ENCODE data around the gene CTTNBP2. TPM values are rescaled to one million over a fixed set of nuclear protein-coding genes. Genes with fewer than 3 reads are reported as not detected.

The CTTNBP2 gene
- total RNA-seq, 2 experiments from 2014 or later = not detected

- H3K27ac Mint-ChIP-seq = no peak overlapping the region
- ChIA-PET CTCF (no interaction called here), POLR2A (no interaction called here)
- H3K4me1 Mint-ChIP-seq = no peaks in the 10 kb centered on the region
- H3K36me3 Mint-ChIP-seq (ENCODE audit: low read depth) = no peaks in the 10 kb centered on the region
- no peaks in the 10 kb centered on the region for H3K9me3 Mint-ChIP-seq
- H3K27me3 Mint-ChIP-seq = peaks cover 2% of the 10 kb centered on the region
- no peak for DNase-seq
- no peak overlapping the region for H3K4me3 Mint-ChIP-seq
These were observed 90.5 kb downstream of the CTTNBP2 start for GRCh38 chr7:117782761-117783160.

GRCh38 chr7:117781707-117782106 lies 91.5 kb downstream of the CTTNBP2 start:
- H3K4me3 Mint-ChIP-seq = no peak overlapping the region
- no peak for DNase-seq
- no peak overlapping the region for H3K27ac Mint-ChIP-seq
- CTCF ChIA-PET = interaction anchor here (1.0 kb wide), 1 partner anchor 26 kb away, joined by 3 read pairs; no protein-coding TSS in a partner anchor
- H3K27me3 Mint-ChIP-seq = no peaks in the 10 kb centered on the region
- no peaks in the 10 kb centered on the region for H3K4me1 Mint-ChIP-seq
- H3K36me3 Mint-ChIP-seq (ENCODE audit: low read depth) = no peaks in the 10 kb centered on the region
- POLR2A ChIA-PET = no interaction called here
- no peaks in the 10 kb centered on the region for H3K9me3 Mint-ChIP-seq

- CTCF ChIA-PET = interaction anchor here (0.6 to 1.0 kb wide), 2 partner anchors 25 to 732 kb away, joined by 3 to 5 read pairs; no protein-coding TSS in a partner anchor
- H3K36me3 Mint-ChIP-seq (ENCODE audit: low read depth) = no peaks in the 10 kb centered on the region
- H3K4me1 Mint-ChIP-seq = no peaks in the 10 kb centered on the region
- DNase-seq = no peak
- POLR2A ChIA-PET = no interaction called here
- H3K9me3 Mint-ChIP-seq = no peaks in the 10 kb centered on the region
- no peaks in the 10 kb centered on the region for H3K27me3 Mint-ChIP-seq
- no peak overlapping the region for H3K27ac Mint-ChIP-seq
- no peak overlapping the region for H3K4me3 Mint-ChIP-seq
These were observed 92.4 kb downstream of the CTTNBP2 start for GRCh38 chr7:117780832-117781231.

DNA sequence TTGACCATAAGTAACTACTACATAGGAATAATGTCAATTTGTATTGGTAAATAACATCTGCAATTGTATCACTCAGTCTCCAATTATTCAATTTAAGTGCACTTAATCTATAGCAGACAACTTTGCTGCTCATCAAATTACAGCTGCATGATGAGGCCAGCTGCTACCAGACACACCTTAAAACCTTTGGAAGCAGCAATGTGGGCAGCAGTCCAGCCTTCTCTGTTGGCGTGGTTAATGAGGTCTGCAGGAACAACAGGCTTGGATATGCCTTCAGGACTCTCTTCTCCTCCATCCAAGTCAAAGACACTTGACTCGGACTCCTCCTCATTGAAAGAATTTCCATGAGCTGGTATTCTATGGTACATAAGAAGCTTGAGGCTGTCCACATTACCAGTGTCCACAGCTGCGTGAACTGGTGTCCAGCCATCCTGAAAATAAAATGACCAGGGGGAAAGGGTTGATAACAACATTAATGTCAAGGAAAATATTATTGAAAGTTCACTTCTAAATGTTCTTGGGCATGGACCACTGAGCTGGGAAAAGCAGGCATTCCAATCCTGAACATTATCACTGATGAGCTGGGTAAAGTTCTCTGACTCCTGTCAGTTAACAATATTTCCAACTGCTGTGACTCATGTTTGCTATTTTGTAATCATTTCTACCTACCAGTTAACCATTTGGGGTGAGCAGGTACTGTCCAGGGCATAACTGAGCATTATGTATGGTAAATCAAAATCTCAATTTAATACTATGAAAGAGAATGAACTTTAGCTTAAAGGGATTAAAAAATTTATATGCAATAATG lies 95.7 kb downstream of the CTTNBP2 start:
- Mint-ChIP-seq H3K36me3 (ENCODE audit: low read depth) (no peaks in the 10 kb centered on the region), H3K4me3 (no peak overlapping the region), H3K4me1 (no peaks in the 10 kb centered on the region), H3K27ac (no peak overlapping the region), H3K27me3 (no peaks in the 10 kb centered on the region), H3K9me3 (no peaks in the 10 kb centered on the region)
- CTCF ChIA-PET = no interaction called here
- POLR2A ChIA-PET = no interaction called here
- DNase-seq = no peak

GRCh38 chr7:117776224-117776623 lies 97.0 kb downstream of the CTTNBP2 start:
- Mint-ChIP-seq H3K9me3 (no peaks in the 10 kb centered on the region), H3K4me1 (no peaks in the 10 kb centered on the region)

DNA sequence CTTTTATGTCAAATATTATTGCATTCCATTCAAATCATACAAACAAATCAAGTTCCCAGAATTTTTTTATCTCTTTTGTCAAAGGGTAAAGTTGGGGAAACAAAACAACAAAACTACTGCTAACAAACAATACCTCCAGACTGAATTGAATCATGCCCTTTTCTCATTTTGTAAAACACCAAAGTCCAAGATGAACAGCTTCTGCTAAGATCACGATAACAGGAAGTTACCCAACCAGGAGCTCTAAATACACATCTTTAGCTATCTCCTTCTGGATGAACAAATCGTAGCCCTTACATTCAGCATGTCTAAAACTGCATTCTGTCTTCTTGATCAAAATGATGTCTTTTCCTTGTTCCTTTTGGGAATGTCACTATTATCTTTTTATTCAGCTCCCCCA lies 97.4 kb downstream of the CTTNBP2 start:
- Mint-ChIP-seq H3K4me1 (no peaks in the 10 kb centered on the region), H3K9me3 (no peaks in the 10 kb centered on the region), H3K27me3 (no peaks in the 10 kb centered on the region), H3K4me3 (no peak overlapping the region), H3K27ac (no peak overlapping the region), H3K36me3 (ENCODE audit: low read depth) (no peaks in the 10 kb centered on the region)
- ChIA-PET POLR2A (no interaction called here), CTCF (no interaction called here)
- DNase-seq = no peak

More at GRCh38 chr7:117776224-117776623, 97.0 kb downstream of the CTTNBP2 start:
- no peak for DNase-seq
- Mint-ChIP-seq H3K4me3 (no peak overlapping the region), H3K36me3 (ENCODE audit: low read depth) (no peaks in the 10 kb centered on the region), H3K27me3 (no peaks in the 10 kb centered on the region), H3K27ac (no peak overlapping the region)
- CTCF ChIA-PET = no interaction called here
- POLR2A ChIA-PET = no interaction called here

DNA sequence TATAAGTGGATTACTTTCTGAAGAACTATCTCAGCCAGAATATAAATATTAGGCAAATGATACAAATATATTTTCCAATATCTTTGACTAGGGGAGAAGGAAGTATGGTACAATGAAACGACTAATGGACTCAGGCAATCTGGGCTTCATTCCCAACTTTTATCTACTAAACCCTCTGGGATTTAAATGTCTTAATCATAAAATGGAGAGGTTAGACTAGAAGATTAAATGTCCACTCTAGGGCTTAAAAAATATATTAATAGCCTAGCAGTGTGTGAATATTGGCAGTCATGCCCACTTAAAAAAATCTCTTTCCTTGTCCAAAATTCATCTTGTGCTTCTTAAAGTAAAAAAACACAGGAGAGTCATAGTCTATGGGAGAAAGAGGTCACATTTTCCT lies 98.3 kb downstream of the CTTNBP2 start:
- Mint-ChIP-seq H3K9me3 (no peaks in the 10 kb centered on the region), H3K4me3 (no peak overlapping the region), H3K27ac (no peak overlapping the region), H3K36me3 (ENCODE audit: low read depth) (no peaks in the 10 kb centered on the region), H3K27me3 (no peaks in the 10 kb centered on the region), H3K4me1 (no peaks in the 10 kb centered on the region)
- ChIA-PET CTCF (interaction anchor here (1.1 kb wide), 1 partner anchor 38 kb away, joined by 4 read pairs; no protein-coding TSS in a partner anchor), POLR2A (no interaction called here)
- no peak for DNase-seq

DNA sequence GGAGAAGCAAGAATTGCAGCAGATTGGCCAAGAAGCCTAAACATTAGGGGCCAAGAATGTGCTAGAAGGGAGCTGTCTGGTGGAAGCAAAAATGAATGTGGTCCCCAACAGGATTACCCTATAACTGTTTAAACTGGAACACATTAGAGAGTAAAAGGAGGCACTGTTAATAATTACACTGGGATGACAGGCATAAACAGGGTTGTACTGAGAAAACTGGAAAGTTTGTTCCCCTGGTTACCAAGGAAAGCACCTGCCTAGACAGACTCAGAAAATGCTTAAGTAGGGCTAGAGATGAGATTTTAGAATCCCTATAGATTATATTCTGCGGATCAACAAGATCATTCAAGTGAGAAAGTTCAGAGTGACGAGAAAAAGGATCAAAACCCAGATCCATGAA lies 100.8 kb downstream of the CTTNBP2 start:
- ChIA-PET CTCF (no interaction called here), POLR2A (no interaction called here)
- no peak for DNase-seq
- H3K4me3 Mint-ChIP-seq = no peak overlapping the region
- no peaks in the 10 kb centered on the region for H3K36me3 Mint-ChIP-seq (ENCODE audit: low read depth)
- no peaks in the 10 kb centered on the region for H3K9me3 Mint-ChIP-seq
- H3K27me3 Mint-ChIP-seq = no peaks in the 10 kb centered on the region
- no peaks in the 10 kb centered on the region for H3K4me1 Mint-ChIP-seq
- no peak overlapping the region for H3K27ac Mint-ChIP-seq

- Mint-ChIP-seq H3K4me3 (no peak overlapping the region), H3K27me3 (no peaks in the 10 kb centered on the region), H3K9me3 (no peaks in the 10 kb centered on the region), H3K36me3 (ENCODE audit: low read depth) (no peaks in the 10 kb centered on the region), H3K4me1 (no peaks in the 10 kb centered on the region), H3K27ac (no peak overlapping the region)
- CTCF ChIA-PET = no interaction called here
- POLR2A ChIA-PET = no interaction called here
- DNase-seq = no peak
These were observed 101.5 kb downstream of the CTTNBP2 start for GRCh38 chr7:117771756-117772155.

GRCh38 chr7:117769085-117769484 lies 104.2 kb downstream of the CTTNBP2 start:
- Mint-ChIP-seq H3K36me3 (ENCODE audit: low read depth) (no peaks in the 10 kb centered on the region), H3K4me1 (no peaks in the 10 kb centered on the region), H3K9me3 (no peaks in the 10 kb centered on the region), H3K4me3 (no peak overlapping the region), H3K27ac (no peak overlapping the region), H3K27me3 (no peaks in the 10 kb centered on the region)
- POLR2A ChIA-PET = interaction anchor here (0.6 kb wide), 1 partner anchor 498 kb away, joined by 4 read pairs; no protein-coding TSS in a partner anchor
- CTCF ChIA-PET = no interaction called here
- DNase-seq = no peak

- H3K9me3 Mint-ChIP-seq = no peaks in the 10 kb centered on the region
- CTCF ChIA-PET = no interaction called here
- POLR2A ChIA-PET = no interaction called here
- DNase-seq = no peak
- no peaks in the 10 kb centered on the region for H3K4me1 Mint-ChIP-seq
- H3K27ac Mint-ChIP-seq = no peak overlapping the region
- H3K27me3 Mint-ChIP-seq = no peaks in the 10 kb centered on the region
- H3K36me3 Mint-ChIP-seq (ENCODE audit: low read depth) = no peaks in the 10 kb centered on the region
- no peak overlapping the region for H3K4me3 Mint-ChIP-seq
These were observed 105.3 kb downstream of the CTTNBP2 start for GRCh38 chr7:117767951-117768350.

DNA sequence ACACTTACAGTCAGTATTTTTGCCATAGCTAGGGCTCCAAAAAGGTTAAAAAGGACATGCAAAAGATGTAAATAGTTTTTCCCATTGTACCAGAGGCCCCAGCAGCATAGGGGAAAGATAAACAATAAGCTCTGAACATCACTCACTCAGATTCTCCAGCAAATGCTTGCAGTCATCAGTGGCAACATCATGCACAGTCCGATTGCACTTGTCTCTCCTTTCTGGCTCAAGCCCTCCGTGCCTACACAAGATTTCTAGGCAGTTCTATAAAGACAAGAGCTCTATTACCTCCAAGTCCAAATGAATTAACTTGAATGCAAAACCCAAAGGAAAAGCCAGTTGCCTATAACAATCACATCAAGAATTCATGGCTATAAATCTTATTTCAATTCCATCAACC lies 106.3 kb downstream of the CTTNBP2 start:
- no peaks in the 10 kb centered on the region for H3K9me3 Mint-ChIP-seq
- H3K27ac Mint-ChIP-seq = no peak overlapping the region
- H3K27me3 Mint-ChIP-seq = no peaks in the 10 kb centered on the region
- H3K36me3 Mint-ChIP-seq (ENCODE audit: low read depth) = no peaks in the 10 kb centered on the region
- CTCF ChIA-PET = no interaction called here
- H3K4me3 Mint-ChIP-seq = no peak overlapping the region
- DNase-seq = no peak
- H3K4me1 Mint-ChIP-seq = no peaks in the 10 kb centered on the region
- POLR2A ChIA-PET = no interaction called here

DNA sequence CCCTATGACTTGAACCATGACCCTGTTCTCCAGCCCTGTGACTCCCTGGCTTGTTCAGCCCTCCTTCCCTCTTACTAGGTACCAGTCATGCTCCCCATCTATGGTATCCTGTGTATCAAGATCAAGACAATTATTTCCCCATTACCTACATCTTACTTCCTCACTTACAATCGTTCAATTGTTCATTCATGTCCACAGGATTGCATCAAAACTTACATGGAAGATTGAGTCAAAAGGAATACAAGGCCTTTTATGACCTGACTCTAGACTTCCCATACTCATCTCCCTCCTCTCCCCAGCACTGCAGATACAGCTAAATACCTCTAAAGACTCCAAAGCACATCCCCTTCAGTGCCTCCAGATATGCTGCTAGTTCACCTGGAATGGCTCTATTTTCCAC lies 109.2 kb downstream of the CTTNBP2 start:
- POLR2A ChIA-PET = no interaction called here
- no peaks in the 10 kb centered on the region for H3K9me3 Mint-ChIP-seq
- H3K4me3 Mint-ChIP-seq = no peak overlapping the region
- CTCF ChIA-PET = no interaction called here
- no peaks in the 10 kb centered on the region for H3K27me3 Mint-ChIP-seq
- no peak for DNase-seq
- no peak overlapping the region for H3K27ac Mint-ChIP-seq
- no peaks in the 10 kb centered on the region for H3K4me1 Mint-ChIP-seq
- no peaks in the 10 kb centered on the region for H3K36me3 Mint-ChIP-seq (ENCODE audit: low read depth)

DNA sequence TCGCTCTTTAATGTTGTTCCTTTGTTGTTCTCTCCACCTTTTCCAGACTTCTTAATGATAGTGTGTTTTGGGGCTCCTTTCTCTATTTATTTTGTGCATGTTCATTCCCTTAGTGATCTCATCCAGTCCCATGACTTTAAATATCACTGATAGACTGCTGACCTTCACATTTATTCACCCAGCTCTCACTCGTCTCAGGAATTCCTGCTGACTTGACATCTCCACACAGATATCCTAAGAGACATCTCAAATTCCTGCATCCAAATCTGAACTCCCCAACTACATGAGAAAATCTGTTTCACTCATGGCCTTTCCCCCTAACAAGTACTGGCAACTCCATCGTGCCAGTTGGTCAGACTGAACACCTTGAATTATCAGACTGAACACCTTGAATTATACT lies 111.2 kb downstream of the CTTNBP2 start:
- Mint-ChIP-seq H3K36me3 (ENCODE audit: low read depth) (no peaks in the 10 kb centered on the region), H3K4me1 (no peaks in the 10 kb centered on the region), H3K4me3 (no peak overlapping the region), H3K27me3 (no peaks in the 10 kb centered on the region), H3K9me3 (no peaks in the 10 kb centered on the region), H3K27ac (no peak overlapping the region)
- CTCF ChIA-PET = no interaction called here
- POLR2A ChIA-PET = no interaction called here
- DNase-seq = no peak

Measured in activated CD4-positive, alpha-beta T cell treated with anti-CD3 and anti-CD28 coated beads, Interleukin-2, amount 10 ng/mL, durations not matched to agents 7 days and 5 days (primary cell).